GM03348 (cell line): ENCODE measurements around the gene ERC2.

Source experiments
- DNase-seq: peaks from one replicate; pipeline ENCODE4 v3.0.0; 2012; ENCODE audit warnings: low spot score

The ERC2 gene

DNA sequence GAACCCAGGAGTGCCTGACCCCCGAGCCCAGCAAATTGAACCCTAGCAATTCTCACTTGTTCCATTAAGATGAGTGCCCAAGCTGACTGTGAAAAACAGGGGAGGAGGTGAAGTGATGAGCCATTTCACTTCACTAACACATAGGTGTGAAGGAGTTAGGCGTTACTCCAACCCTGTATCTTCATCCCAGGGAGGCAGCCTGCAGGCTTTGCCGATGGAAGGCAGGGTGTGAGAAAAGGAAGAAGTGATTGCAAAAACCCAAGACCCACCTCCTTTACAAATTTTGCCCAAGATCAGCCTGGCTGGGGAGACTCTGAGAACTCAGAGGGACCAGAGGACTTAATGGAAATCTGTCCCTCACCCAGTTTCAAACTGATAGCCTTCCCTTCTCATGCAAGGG lies 851.5 kb downstream of the ERC2 start:
- DNase-seq, result no peak

DNA sequence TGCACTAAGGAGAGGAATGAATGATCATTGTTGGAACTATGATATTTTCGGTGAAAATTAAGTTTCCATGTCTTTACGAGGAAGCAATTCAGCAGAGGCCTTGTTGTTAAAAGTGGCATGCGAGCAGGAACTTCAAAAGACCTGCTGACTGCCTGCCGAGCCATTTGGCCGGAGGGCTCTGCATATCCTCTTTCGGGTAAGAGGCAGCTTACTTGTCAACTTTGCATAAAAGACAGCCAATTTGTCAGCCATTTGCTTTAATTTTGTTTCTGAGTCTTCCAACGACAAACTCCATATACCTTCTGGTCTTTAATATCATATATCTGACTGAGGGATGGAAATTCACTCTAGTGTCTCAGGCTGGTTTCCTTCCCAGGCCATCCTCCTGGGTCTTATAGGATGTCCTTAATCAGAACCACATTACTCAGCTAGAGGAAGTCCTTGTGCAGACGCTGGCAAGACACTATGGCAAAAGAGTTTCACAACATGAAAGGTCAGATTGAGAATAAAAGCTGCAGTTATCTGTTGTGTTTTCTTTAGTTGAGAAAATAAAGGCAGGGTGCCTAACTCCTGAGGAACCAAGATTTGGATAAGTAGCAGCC lies 852.5 kb downstream of the ERC2 start:
- no peak for DNase-seq

- DNase-seq, result no peak
These were observed 853.1 kb downstream of the ERC2 start for GRCh38 chr3:55615039-55615693.

DNA sequence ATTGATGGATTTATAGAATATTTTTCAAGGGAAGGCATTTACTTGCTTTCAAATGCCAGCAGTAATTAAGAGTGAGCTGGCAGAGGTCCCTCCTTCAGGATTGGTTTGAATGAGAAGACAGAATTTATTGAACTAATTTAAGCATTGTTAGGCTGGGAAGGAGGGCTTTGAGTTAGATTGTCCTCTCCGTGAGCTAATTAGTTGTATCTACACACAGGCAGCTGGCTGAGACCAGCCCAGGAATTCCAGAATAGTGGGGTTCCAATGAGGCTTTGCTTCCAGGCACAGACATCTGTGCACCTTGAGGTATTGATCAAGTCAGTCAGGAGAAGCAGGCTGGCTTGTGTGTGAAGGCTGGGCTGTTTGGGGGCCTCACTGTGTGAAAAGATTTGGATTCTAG lies 857.1 kb downstream of the ERC2 start:
- no peak for DNase-seq

DNA sequence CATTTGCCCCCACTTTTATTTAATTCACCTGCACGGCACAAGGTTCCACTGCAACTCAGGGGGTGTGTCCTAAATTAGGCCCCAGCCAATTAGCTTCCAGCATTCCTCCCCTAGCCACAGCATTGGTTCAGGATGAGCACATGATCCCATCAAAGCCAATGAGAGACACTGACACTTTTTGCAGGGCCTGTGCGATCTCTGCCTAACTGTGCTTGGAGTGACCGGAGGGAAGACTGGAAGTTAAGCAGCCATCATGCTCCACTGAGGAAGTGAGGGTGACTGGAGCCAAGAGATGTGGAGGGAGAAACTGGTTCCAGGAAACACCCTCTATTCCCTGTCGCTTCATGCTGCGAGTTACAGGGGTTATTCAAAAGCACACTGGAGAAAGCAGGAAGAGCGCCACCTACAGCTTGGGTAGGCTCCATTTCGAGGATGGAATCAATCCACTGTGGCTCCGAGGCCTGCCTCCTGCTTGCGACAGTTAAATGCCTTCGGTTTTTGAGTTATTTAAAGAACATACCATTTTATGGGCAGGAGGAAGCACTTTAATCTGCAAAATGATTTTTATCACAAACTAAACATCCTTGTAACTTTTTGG lies 858.9 kb downstream of the ERC2 start:
- DNase-seq, result no peak

- DNase-seq, result no peak
These were observed 859.8 kb downstream of the ERC2 start for GRCh38 chr3:55608301-55608937.

- DNase-seq, result no peak
These were observed 860.4 kb downstream of the ERC2 start for GRCh38 chr3:55607844-55608243.

DNA sequence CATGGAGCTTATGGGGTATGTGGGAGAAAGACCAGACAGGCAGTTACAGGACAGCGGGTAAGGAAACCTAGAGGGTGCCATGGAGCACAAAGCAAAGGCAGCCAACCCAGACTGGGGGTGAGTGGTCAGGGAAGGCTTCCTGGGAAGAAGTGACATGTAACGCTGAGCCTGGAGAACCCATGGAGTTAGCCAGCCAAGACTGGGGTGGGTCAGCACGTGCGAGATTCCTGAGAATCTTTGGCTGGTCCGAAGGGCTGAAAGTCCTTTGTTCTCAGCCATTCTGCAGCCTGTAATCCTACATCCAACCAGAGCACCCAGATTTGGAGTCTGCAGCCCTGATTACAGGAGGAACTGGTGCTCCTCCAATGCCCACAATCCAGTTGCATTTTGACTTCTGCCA lies 861.1 kb downstream of the ERC2 start:
- no peak for DNase-seq

DNA sequence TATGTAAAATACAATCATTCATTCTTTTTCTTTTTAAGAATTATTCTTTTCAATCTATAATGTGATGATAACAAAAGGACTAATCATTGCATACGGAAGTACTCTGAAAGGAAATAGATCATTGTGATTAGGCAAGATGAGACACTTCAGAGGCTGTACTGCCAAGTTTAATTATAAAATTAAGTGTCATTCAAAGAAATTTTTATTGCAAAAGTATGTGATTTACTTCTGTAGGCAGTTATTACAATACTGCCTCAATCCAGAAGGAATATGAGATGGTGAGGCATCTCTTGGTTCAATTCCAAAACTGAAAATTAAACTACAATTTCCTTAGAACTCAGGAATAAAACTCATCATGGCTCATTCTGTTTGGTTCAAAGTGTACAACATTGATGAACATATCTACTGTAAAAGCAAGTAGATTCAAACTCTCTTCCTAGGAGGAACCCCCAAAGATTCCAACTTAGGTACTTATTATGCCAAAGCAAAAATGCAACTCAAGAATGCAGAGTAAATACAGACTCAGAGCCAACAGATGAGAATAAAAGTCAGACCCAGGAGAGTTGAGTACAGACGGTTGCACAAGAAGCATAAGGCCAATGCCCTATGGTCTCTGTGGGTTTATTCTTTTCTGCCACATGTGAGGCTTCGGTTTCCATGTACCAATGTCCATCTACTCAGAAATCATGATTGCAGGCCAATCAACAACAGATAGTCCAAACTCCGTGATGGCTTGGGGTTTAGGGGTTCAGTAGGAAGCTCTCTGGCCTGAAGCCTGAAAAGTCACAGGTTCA lies 862.6 kb downstream of the ERC2 start:
- no peak for DNase-seq

DNA sequence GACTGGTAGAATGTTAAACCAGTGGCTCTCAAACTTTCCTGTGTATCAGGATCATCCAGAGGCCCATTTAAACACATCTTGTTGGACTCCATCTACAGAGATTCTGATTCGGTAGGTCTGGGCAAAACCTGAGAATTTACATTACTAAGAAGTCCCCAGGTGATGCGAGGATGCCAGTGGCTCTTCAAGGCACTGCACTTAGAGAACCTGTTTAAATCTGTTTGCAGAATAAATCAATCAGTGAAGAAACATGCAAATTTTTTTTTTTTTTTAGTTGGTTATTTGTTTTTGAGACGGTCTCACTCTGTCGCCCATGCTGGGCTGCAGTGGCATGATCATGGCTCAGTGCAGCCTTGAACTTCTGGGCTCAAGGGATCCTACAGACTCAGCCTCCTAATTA lies 863.4 kb downstream of the ERC2 start:
- DNase-seq, result no peak

DNA sequence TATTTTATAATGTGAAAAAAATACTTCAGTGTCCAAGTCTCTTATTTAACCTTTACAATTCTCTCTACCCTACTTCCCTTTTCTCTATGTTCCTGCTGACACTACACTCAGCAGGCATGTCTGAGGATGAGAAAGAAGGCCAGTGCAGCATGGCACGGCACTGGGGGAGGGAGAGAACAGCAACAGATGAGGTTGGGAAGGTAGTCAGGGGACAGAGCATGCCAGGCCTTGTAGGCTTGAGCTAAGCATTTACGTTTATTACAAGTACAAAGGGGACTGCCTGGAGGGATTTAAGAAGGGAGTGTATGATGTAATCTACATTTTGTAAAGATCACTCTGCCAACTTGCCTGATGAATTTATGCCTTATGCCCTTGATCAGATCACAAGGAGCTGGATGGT lies 863.9 kb downstream of the ERC2 start:
- no peak for DNase-seq

DNA sequence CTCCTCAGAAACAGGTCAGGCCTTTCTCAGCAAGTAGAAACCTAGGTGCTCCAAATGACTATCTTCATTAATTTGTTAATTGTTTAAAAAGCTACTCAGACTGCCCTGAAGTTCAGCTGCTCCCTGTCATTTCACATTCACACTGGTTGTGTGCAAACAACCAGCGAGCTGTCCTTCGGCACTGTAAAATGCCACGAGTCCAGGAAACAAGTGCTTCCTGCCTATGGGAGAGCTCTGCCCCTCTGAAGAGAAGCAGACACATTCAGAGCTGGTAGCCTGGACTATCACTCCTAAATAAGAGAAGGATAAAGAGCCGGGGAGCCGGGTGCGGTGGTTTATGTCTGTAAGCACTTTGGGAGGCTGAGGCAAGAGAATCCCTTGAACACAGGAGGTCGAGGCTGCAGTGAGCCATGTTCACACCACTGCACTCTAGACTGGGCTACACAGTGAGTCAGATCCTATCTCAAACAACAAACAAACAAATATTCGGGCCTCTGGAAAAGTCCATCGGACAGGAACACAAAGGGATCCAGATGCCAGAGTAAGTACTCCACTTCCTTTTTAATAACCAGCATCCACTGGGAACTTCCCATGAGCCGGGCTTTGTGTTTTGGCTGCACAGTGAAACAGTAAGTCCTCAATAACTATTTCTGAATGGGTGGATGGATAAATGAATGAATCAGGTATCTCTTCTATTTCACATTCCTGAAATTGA lies 866.7 kb downstream of the ERC2 start:
- no peak for DNase-seq

- DNase-seq, result no peak
These were observed 870.0 kb downstream of the ERC2 start for GRCh38 chr3:55598224-55598623.

DNA sequence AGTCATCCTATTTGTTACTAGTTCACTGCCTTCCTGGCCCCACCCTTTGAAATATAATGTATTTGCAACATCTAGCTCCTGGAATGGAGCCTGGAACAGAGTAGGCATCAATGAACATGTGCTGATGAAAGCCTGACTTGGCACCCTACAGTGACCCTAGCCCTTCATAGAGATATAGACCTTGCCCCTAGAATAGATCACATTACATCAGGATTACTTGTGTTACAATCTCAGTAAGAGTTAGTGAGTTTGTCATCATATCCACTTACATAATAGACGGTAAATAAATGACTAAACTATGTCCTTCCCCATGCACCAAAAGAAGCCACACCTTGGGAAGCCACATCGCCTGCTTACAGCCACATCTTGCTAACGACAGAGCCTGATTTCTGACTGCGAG lies 870.6 kb downstream of the ERC2 start:
- no peak for DNase-seq

DNA sequence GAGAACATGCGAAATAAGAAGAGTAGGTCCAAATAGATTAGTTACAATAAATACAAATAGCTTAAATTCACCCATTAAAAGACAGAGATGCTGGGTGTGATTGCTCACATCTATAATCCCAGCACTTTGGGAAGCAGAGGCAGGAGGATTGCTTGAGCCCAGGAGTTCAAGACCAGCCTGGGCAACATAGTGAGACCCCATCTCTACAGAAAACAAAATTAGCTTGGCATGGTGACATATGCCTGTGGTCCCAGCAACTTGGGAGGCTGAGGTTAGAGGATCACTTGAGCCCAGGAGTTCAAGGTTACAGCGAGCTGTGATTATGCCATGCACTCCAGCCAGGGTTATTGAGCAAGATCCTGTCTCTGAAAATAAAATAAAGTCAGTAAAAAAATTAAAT lies 872.1 kb downstream of the ERC2 start:
- no peak for DNase-seq

- no peak for DNase-seq
These were observed 872.8 kb downstream of the ERC2 start for GRCh38 chr3:55595420-55595819.

DNA sequence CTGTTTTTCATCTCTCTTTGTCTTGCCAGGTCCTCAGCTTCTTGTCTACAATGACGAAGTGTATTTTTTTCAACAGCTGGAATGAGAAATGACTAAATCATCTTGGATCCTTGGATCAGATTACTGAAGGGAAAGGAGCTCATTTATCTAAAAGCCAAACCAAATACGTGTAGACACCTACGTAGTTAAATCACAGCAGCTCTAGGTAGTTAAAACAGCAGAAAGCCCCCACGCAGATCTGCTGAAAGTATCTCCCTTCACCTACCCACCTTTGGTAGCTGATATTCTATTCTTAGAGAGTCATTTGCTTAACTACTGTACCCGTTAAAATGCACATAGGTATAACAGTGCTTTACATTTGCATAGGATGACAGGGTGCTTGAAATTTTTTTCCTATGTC lies 875.7 kb downstream of the ERC2 start:
- no peak for DNase-seq

DNA sequence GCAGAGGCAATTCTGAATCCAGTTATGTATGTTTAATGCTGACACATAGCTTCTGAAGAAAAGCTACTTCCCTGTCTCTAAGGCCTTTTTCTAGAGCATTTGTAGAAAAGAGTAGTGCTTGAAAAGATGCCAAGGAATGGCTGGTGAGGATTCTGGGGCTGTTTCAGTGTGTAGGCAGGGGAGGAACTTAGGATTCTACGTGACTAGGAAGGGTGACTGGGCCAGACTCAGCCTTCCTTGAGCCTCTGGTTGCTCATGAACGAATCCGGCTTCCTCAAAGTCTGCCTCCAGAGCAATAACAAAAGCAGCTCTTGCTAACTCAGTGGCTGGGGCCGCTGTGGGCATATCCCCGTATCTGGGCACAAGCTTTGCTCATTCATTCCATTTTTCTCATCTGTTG lies 876.4 kb downstream of the ERC2 start:
- DNase-seq, result no peak

DNA sequence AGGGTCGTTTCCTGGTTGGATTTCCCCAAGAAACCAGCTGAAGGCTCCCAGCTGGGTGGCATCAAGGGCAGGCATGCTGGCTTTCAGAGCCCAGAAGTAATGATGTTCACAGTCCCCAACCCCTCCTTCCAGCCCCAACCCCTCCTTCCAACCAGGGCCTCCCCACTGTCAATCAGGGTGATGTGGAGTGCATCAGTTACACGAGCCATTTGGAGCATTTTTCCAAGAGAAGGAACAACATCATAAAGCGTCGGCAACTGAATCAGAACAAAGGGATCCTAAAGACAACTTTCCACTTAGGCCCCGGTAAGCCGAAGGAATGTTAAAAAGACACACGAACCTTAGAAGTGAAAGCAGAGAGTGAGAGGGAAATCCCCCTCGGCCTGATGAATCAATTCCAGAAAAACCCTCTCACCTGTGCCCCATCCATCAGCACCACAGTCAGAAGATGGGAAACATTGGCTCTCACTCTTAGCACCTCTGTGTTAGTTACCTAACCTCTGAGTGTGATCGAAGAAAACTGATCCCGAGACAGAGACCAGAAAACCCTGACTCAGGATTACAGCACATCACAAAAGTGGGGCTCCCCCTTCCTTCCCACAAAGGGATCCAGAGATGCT lies 880.0 kb downstream of the ERC2 start:
- DNase-seq, result no peak

DNA sequence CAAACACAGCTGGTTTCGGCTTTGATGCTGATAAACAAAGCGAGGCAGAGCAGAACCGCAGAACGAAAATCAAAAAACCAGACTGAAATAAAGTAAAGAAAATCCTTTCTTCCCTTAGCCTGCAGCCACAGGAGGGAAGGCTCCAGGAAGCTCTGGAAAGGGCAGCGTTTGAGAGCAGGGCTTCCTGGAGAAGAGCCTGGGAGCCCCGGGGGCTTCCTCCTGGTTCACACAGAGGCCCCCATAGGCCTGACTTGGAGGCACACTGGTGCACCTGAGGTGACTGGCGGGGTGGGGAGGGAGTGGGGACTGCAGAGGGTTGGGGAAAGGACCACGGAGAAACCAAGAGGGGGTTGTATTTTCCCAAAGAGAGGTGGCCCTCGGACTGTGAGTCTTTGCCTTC lies 882.4 kb downstream of the ERC2 start:
- DNase-seq, result no peak

DNA sequence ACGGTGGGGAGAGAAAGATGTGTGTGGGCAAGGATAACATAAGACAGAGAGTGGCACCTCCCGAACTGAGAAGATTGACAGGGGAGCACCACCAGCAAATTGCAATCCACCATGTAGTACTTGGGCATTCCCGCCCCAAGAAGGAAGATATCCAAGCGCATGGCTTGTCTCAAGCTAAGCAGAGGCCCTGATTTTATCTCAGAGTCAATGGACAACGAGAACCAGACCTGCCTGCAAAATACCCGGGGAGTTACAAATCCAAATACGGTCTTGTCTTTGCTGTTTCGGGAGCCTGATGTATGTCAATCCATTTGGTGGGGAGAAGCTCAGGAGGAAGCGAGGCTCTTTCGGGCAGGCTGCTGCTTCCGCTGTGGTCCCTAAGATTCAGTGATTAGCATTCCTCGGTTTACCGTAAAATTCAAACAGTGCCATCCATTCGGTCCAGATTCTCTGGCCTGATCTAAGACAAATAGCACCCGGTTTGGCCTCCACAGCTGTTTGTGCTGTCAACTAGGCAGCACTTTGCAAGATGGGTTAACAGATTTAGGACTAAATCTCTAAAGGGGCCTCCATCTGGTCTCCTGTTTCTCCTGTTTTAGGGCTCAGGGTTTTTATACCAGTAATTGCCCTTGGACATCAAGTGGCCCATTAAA lies 883.4 kb downstream of the ERC2 start:
- DNase-seq, result no peak
